B cell (primary cell): ENCODE results near the gene CALML6.

Source experiments
- EZH2 ChIP-seq: IDR thresholded peaks from 2 replicates; pipeline ENCODE4 v1.6.1; 2012; ENCODE audit warnings: borderline replicate concordance, low read depth, mild to moderate bottlenecking, moderate library complexity, low read length; ENCODE audit not compliant: insufficient read depth, poor library complexity, severe bottlenecking
- TF ChIP-seq, protein P1 (sequence below): fragments of 200-600 bp; IDR thresholded peaks from one replicate; pipeline ENCODE4 v1.8.0; 2022; ENCODE audit warnings: antibody characterized with exemption, mild to moderate bottlenecking

GRCh38 chr1:1916851-1917251 is 1.8 kb downstream of the CALML6 start:
- TF ChIP-seq, protein P1, sequence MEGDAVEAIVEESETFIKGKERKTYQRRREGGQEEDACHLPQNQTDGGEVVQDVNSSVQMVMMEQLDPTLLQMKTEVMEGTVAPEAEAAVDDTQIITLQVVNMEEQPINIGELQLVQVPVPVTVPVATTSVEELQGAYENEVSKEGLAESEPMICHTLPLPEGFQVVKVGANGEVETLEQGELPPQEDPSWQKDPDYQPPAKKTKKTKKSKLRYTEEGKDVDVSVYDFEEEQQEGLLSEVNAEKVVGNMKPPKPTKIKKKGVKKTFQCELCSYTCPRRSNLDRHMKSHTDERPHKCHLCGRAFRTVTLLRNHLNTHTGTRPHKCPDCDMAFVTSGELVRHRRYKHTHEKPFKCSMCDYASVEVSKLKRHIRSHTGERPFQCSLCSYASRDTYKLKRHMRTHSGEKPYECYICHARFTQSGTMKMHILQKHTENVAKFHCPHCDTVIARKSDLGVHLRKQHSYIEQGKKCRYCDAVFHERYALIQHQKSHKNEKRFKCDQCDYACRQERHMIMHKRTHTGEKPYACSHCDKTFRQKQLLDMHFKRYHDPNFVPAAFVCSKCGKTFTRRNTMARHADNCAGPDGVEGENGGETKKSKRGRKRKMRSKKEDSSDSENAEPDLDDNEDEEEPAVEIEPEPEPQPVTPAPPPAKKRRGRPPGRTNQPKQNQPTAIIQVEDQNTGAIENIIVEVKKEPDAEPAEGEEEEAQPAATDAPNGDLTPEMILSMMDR: no peak
- no peak for TF ChIP-seq EZH2
